Measurements from ENCODE around the gene ERFL. TPM values are rescaled to one million over a fixed set of nuclear protein-coding genes. Genes with fewer than 3 reads are reported as not detected.

ERFL gene
- total and polyA plus RNA-seq, 2 donors (not counting 1 experiment from before 2014, with no cell fraction given): 2.3 to 5.5 TPM

DNA sequence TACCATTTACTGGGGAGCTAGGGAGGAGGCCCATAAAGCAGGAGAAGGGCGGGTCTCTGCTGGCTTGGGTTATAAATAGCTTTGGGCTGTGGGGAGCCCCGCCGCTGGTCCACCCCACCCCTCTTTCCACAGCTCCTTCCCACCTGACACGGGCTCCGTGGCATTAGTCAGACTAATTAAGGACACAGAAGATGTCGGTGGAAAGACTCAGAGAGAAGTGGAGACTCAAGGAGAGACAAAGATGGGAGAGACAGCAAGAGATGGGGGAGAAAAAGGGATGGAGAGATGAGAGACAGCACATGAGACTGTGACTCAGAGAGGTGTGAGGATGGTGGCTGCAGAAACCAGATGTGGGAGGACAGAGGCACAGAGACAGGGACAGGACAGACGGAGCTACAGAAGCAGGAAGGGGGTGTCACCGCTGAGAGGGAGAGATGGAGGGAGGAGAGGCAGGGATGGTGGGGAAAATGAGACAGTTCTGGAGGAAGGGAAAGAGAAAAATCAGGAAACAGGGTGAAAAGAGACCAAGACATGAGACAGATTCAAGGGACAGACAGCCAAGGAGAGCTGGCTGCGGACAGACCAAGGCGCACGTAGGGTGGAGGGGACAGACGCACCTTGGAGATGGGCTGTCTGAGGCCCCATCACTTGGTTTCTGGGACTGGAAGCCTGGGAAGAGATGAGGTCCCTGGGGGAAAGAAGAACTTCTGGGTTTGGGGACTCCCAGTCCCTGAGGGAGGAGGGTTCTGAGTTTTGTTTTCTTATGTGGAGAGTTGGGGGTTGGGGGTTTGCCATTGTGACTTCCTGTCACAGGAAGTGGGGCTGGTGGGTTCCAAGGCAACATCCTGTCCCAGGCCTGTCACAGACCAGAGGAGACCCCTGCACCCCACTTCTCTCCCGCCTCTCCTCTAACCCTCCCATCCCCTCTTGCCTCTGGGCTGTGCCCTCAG is 41.2 kb downstream of the ERFL start:
- H2AFZ ChIP-seq (ENCODE audit: insufficient read depth, low read depth, low read length, poor library complexity, severe bottlenecking): no peak overlapping the region
- peak overlapping the region; percentile 90 for H3K4me2 ChIP-seq (replicated peaks; ENCODE audit: low read depth, low read length, poor library complexity, severe bottlenecking)
- H3K9ac ChIP-seq (ENCODE audit: low read length): peak overlapping the region; percentile 68
- ATAC-seq (ENCODE audit: low read depth) (peak; percentile 10), DNase-seq (peak; percentile 74)
- WGBS (ENCODE audit: insufficient coverage): 8% methylated on average over 10 of the region's 13 CpGs
- intact Hi-C loops (cut with micrococcal nuclease): loop anchor here (1.0 kb wide), 2 partner anchors 10 to 14 kb away; partner anchors contain the start of gene CD79A
- Mint-ChIP-seq H3K9me3 (ENCODE audit: insufficient read depth) (no peaks in the 10 kb centered on the region), H3K27me3 (no peaks in the 10 kb centered on the region), H3K4me3 (peak overlapping the region; percentile 78), H3K27ac (peak overlapping the region; percentile 88), H3K4me1 (peaks cover 62% of the 10 kb centered on the region)
- no peaks in the 10 kb centered on the region for H3K9me3 ChIP-seq (ENCODE audit: control extremely low read depth in 1 of 3, control insufficient read depth in 2 of 3, insufficient read depth in 1 of 3, low read length in 2 of 3)
- TF ChIP-seq CTCF (IDR thresholded peaks at IDR 0.05) (no peak), EZH2 (IDR thresholded peaks at IDR 0.05; ENCODE audit: borderline replicate concordance, insufficient read depth, low read depth, low read length, poor library complexity, severe bottlenecking) (no peak)
- CTCF ChIA-PET: interaction anchor here (1.1 to 7.3 kb wide), 14 partner anchors 13 to 148 kb away, joined by 3 to 180 read pairs (median 8); partner anchors contain the start of genes CD79A and RPS19
- peak overlapping the region; percentile 79 to 83 for H3K27ac ChIP-seq (ENCODE audit: low read length in 2 of 2)
- POLR2A ChIA-PET: interaction anchor here (0.9 to 7.7 kb wide), 6 partner anchors 11 to 58 kb away, joined by 3 to 92 read pairs (median 9); partner anchors contain the start of genes CD79A and RPS19
- peaks cover 93% of the 10 kb centered on the region for H3K79me2 ChIP-seq (ENCODE audit: control insufficient read depth, insufficient read depth, low read length)
- H3K4me1 ChIP-seq (ENCODE audit: control insufficient read depth in 2 of 2, insufficient read depth in 2 of 2, low read length in 2 of 2): peaks cover 48 to 65% of the 10 kb centered on the region in 2 donors
- peaks cover 75% of the 10 kb centered on the region for H4K20me1 ChIP-seq (ENCODE audit: control insufficient read depth, insufficient read depth, low read length, poor library complexity, severe bottlenecking)
- peaks cover 0 to 37% of the 10 kb centered on the region in 2 experiments for H3K36me3 ChIP-seq (replicated peaks in 1 of 2; ENCODE audit: control extremely low read depth in 1 of 2, control insufficient read depth in 1 of 2, extremely low read depth in 1 of 2, insufficient read depth in 2 of 2, low read length in 1 of 2)
- H3K27me3 ChIP-seq (replicated peaks in 1 of 4; ENCODE audit: control extremely low read depth in 1 of 4, control insufficient read depth in 3 of 4, insufficient read depth in 4 of 4, low read length in 3 of 4): no peaks in the 10 kb centered on the region
- peak overlapping the region; percentile 45 to 66 (median 46) for H3K4me3 ChIP-seq (ENCODE audit: control extremely low read depth in 1 of 5, extremely low read depth in 1 of 5, insufficient read depth in 1 of 5, low read depth in 2 of 5, low read length in 4 of 5)
